GM18867 (cell line): ENCODE results near the gene TNK2.

ENCODE experiments used
- ATAC-seq: cut with Tn5 transposase; IDR thresholded peaks from one replicate; pipeline ENCODE4 v1.9.1; 2021; ENCODE audit warnings: mild to moderate bottlenecking, moderate library complexity; ENCODE audit not compliant: unreplicated experiment

TNK2 gene

GRCh38 chr3:195886181-195887141 lies 21.9 kb downstream of the TNK2 start:
- no peak for ATAC-seq

- no peak for ATAC-seq
Measured at GRCh38 chr3:195885036-195885891, 23.1 kb downstream of the TNK2 start.

- ATAC-seq: no peak
Measured at GRCh38 chr3:195884691-195885035, 23.7 kb downstream of the TNK2 start.

GRCh38 chr3:195883801-195884200 lies 24.6 kb downstream of the TNK2 start:
- no peak for ATAC-seq

GRCh38 chr3:195883160-195883559 lies 25.2 kb downstream of the TNK2 start:
- ATAC-seq: no peak

- ATAC-seq: no peak
Measured at GRCh38 chr3:195882002-195882441, 26.3 kb downstream of the TNK2 start.

GRCh38 chr3:195881276-195881988 lies 26.9 kb downstream of the TNK2 start:
- no peak for ATAC-seq

GRCh38 chr3:195880037-195880431 lies 28.3 kb downstream of the TNK2 start:
- no peak for ATAC-seq

- no peak for ATAC-seq
Measured at GRCh38 chr3:195879416-195880036, 28.8 kb downstream of the TNK2 start.

GRCh38 chr3:195878424-195879274 lies 29.7 kb downstream of the TNK2 start:
- no peak for ATAC-seq

GRCh38 chr3:195877767-195878423 lies 30.5 kb downstream of the TNK2 start:
- ATAC-seq: no peak

- no peak for ATAC-seq
Measured at GRCh38 chr3:195877136-195877715, 31.1 kb downstream of the TNK2 start.

GRCh38 chr3:195876297-195877064 lies 31.9 kb downstream of the TNK2 start:
- no peak for ATAC-seq

GRCh38 chr3:195875482-195876236 lies 32.7 kb downstream of the TNK2 start:
- no peak for ATAC-seq

- no peak for ATAC-seq
Measured at GRCh38 chr3:195873971-195874370, 34.4 kb downstream of the TNK2 start.

GRCh38 chr3:195873281-195873887 lies 35.0 kb downstream of the TNK2 start:
- no peak for ATAC-seq

GRCh38 chr3:195872800-195873199 lies 35.6 kb downstream of the TNK2 start:
- ATAC-seq: no peak
